ENCODE measurements around the gene PAPOLG. TPM values are rescaled to one million over a fixed set of nuclear protein-coding genes. Genes with fewer than 3 reads are reported as not detected.

PAPOLG gene
- 10 to 100 TPM; 14.4 to 21.6 (median 18.7) TPM for total RNA-seq

- WGBS, 2 donors = 1% methylated on average over 56 to 58 of the region's 58 CpGs
- peak in 1 of 2 donors; percentile 14 for TF ChIP-seq POLR2A (IDR thresholded peaks at IDR 0.05)
- no peak for TF ChIP-seq CTCF (IDR thresholded peaks at IDR 0.05)
- H3K4me3 ChIP-seq (ENCODE audit: low read depth, poor library complexity, severe bottlenecking) = peak within 1 kb of the TSS; percentile 84
- intact Hi-C loops (cut with DNase I; ENCODE audit: low total_unique reads) = no loop called here
- DNase-seq (ENCODE audit: low spot score in 2 of 2) = peak; percentile 96 to 99
Observed at GRCh38 chr2:60756097-60757087, at the start of gene PAPOLG. PAPOLG (plus strand) TSS chr2:60756268; CDS start chr2:60756479, 211 bp downstream.

GRCh38 chr2:60707750-60708371 is 48.2 kb upstream of the PAPOLG start:
- WGBS, 2 donors = 49 to 61% methylated on average over 11 of the region's 11 CpGs
- no peak for TF ChIP-seq POLR2A (IDR thresholded peaks at IDR 0.05)
- TF ChIP-seq CTCF (IDR thresholded peaks at IDR 0.05) = no peak
- no peak for DNase-seq (ENCODE audit: low spot score in 2 of 2)
- intact Hi-C loops (cut with DNase I; ENCODE audit: low total_unique reads) = loop anchor here (10.0 kb wide), 1 partner anchor 287 kb away; no protein-coding TSS in a partner anchor
- no peak overlapping the region for H3K4me3 ChIP-seq (ENCODE audit: low read depth, poor library complexity, severe bottlenecking)

DNA sequence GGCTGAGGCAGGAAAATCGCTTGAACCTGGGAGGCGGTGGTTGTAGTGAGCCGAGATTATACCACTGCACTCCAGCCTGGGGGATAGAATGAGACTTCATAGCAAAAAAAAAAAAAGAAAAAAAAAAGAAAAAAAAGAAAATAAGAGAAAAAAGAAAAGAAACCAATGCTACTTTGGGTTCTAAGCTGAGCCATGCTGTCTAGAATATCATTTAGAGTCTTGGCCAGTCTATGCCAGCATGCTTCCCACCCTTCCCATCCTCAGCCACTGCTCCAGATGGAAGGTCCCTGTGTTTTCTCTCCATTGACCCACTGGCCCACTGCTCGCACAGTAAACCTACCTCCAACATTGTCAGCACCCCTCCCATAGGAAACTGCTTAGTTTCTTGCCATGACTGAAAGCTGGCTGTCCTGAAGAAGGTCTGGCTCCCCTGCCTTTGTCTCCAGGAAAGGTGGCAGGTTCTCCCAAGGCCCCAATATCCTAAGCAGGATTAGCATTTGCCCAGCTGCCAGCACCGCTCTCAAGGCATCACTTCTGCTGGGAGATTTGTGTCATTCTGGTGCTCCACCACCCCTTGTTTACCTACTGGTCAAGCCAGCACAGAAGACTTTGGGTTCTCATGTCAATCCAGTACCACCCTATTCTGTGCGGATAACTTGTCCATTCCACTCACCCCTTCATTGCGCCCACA is 47.3 kb upstream of the PAPOLG start:
- intact Hi-C loops (cut with DNase I; ENCODE audit: low total_unique reads) = loop anchor here (10.0 kb wide), 1 partner anchor 286 kb away; no protein-coding TSS in a partner anchor
- 92 to 93% methylated on average over 7 of the region's 7 CpGs for WGBS, 2 donors
- TF ChIP-seq POLR2A (IDR thresholded peaks at IDR 0.05) = no peak
- TF ChIP-seq CTCF (IDR thresholded peaks at IDR 0.05) = no peak
- H3K4me3 ChIP-seq (ENCODE audit: low read depth, poor library complexity, severe bottlenecking) = no peak overlapping the region
- DNase-seq (ENCODE audit: low spot score in 2 of 2) = no peak

DNA sequence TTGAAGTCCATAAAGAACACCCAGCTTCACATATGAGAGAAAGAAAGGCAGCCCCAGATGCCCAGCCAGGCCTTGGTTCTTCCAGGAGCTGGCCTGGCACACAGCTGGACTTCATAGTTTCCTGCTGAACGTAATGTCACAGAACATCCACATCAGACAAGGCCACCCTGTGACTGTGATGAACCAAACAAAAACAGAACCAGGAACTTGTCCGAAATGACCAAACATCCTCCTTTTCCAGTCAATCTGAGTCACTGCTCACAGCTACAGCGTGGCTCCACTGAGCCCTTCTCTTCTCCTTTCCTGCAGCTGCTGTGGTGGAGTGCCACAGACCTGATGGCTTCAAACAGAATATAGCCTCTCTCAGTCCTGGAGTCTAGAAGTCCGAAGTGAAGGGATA is 45.4 kb upstream of the PAPOLG start:
- no peak overlapping the region for H3K4me3 ChIP-seq (ENCODE audit: low read depth, poor library complexity, severe bottlenecking)
- intact Hi-C loops (cut with DNase I; ENCODE audit: low total_unique reads) = no loop called here
- DNase-seq (ENCODE audit: low spot score in 2 of 2) = peak in 1 of 2 donors; percentile 51
- 55 to 62% methylated on average over 4 of the region's 4 CpGs for WGBS, 2 donors
- no peak for TF ChIP-seq CTCF (IDR thresholded peaks at IDR 0.05)
- no peak for TF ChIP-seq POLR2A (IDR thresholded peaks at IDR 0.05)

DNA sequence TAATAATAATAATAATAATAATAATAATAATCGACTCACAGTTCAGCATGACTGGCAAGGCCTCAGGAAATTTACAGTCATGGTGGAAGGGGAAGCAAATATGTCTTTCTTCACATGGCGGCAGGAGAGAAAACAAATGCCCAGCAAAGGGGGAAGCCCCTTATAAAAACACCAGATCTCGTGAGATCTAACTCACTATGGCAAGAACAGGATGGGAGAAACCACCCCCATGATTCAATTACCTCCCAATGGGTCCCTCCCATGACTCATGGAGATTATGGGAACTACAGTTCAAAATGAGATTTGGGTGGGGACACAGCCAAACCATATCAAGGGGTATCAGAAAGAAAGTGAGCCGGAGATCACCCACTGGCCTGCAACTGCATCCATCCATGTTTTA is 40.5 kb upstream of the PAPOLG start:
- DNase-seq (ENCODE audit: low spot score in 2 of 2) = no peak
- WGBS, 2 donors = 92 to 95% methylated on average over 4 of the region's 4 CpGs
- intact Hi-C loops (cut with DNase I; ENCODE audit: low total_unique reads) = no loop called here
- TF ChIP-seq CTCF (IDR thresholded peaks at IDR 0.05) (no peak), POLR2A (IDR thresholded peaks at IDR 0.05) (no peak)
- H3K4me3 ChIP-seq (ENCODE audit: low read depth, poor library complexity, severe bottlenecking) = no peak overlapping the region

Data from lower leg skin (tissue), 4 donors.